Right ventricle myocardium superior (tissue), 1 donor: Measurements from ENCODE around the gene DHODH. TPM values are rescaled to one million over a fixed set of nuclear protein-coding genes. Genes with fewer than 3 reads are reported as not detected.

Experiments
- total RNA-seq: library from RNA; stranded (reverse); fragmentation: NEBNext Ultra II Directional; extraction: Animal tissue kit (Norgen Biotek cat#: 25700); gene quantifications from one replicate; pipeline ENCODE4 v1.2.1, GENCODE V29; 2021
- donor health status: DM: no; HTN: yes; CAD: no; lungs with severe emphysema.

DHODH gene
- total RNA-seq, 1 donor from 2014 or later, result 8.3 TPM

Other genes with a start within 250 kb of the DHODH start
- gene AP1G1, start 199.9 kb upstream of the DHODH start, total RNA-seq, result 27.2 TPM
- 13.4 TPM for gene ATXN1L, start 162.8 kb upstream of the DHODH start, total RNA-seq
- gene ZNF821, start 124.6 kb upstream of the DHODH start, total RNA-seq, result 1.7 TPM
- 113 TPM for gene IST1, start 113.2 kb upstream of the DHODH start, total RNA-seq
- 0.03 TPM for gene PKD1L3, start 8.3 kb upstream of the DHODH start, total RNA-seq
- gene HP, start 45.8 kb downstream of the DHODH start, total RNA-seq, result 6.4 TPM
- 87.8 TPM for gene HPR, start 54.5 kb downstream of the DHODH start, total RNA-seq
- gene TXNL4B, start 84.9 kb downstream of the DHODH start, total RNA-seq, result 6.9 TPM
- 38.1 TPM for gene DHX38, start 85.1 kb downstream of the DHODH start, total RNA-seq
- gene PMFBP1, start 163.4 kb downstream of the DHODH start, total RNA-seq, result 0.19 TPM